Activated CD8-positive, alpha-beta memory T cell treated with anti-CD3 and anti-CD28 coated beads for 4 hours (primary cell): ENCODE results near the gene PRSS36.
A peak's percentile ranks its signal among the peaks of the same experiment; 100 is the strongest.
"Not testable (repeated sequence)": the region's sequence is repeated elsewhere in the genome, so short reads cannot be mapped to it uniquely, and the experiment has no call there.

ENCODE experiments used
- DNase-seq, 2 donors: peaks; one replicate each; pipeline ENCODE4 v3.0.0-alpha.2; 2020; ENCODE audit warnings: low read depth in 2 of 2

PRSS36 gene

GRCh38 chr16:31120129-31120528, 29.7 kb downstream of the PRSS36 start:
- no peak for DNase-seq

- no peak for DNase-seq
These were observed 31.4 kb downstream of the PRSS36 start for GRCh38 chr16:31118223-31119155.

- peak; percentile 94 to 97 for DNase-seq
These were observed 32.3 kb downstream of the PRSS36 start, which contains the start of gene KAT8 for GRCh38 chr16:31117384-31118222. Gene KAT8 (plus strand): TSS chr16:31117664. CDS start chr16:31117682, 18 bp downstream.

GRCh38 chr16:31114468-31114867, 35.4 kb downstream of the PRSS36 start:
- no peak for DNase-seq

- DNase-seq, result no peak
These were observed 36.4 kb downstream of the PRSS36 start for GRCh38 chr16:31113121-31114120.

GRCh38 chr16:31112711-31113110, 37.2 kb downstream of the PRSS36 start:
- DNase-seq, result no peak

GRCh38 chr16:31111881-31112466, 37.9 kb downstream of the PRSS36 start:
- no peak for DNase-seq

GRCh38 chr16:31110106-31111034, 39.5 kb downstream of the PRSS36 start:
- no peak for DNase-seq

GRCh38 chr16:31109622-31110021, 40.2 kb downstream of the PRSS36 start:
- DNase-seq, result no peak

- DNase-seq, result no peak
These were observed 40.9 kb downstream of the PRSS36 start for GRCh38 chr16:31108794-31109558.

- DNase-seq, result peak; percentile 31 to 39
These were observed 41.7 kb downstream of the PRSS36 start, which contains the start of gene BCKDK for GRCh38 chr16:31108035-31108793. Gene BCKDK (plus strand): TSS chr16:31108386. CDS start chr16:31109224, 838 bp downstream.

- no peak for DNase-seq
These were observed 42.4 kb downstream of the PRSS36 start for GRCh38 chr16:31107465-31107867.

GRCh38 chr16:31106509-31107464, 43.1 kb downstream of the PRSS36 start:
- no peak for DNase-seq

- peak; percentile 56 to 70 for DNase-seq
These were observed 44.1 kb downstream of the PRSS36 start for GRCh38 chr16:31105677-31106213.

- DNase-seq, result not testable (repeated sequence)
These were observed 48.8 kb downstream of the PRSS36 start for GRCh38 chr16:31100876-31101641.
